HG03558 (cell line): ENCODE results near the gene LGR6.
"Not testable (repeated sequence)": the region's sequence is repeated elsewhere in the genome, so short reads cannot be mapped to it uniquely, and the experiment has no call there.

Source experiments
- ATAC-seq: cut with Tn5 transposase; IDR thresholded peaks from one replicate; pipeline ENCODE4 v1.9.1; 2021; ENCODE audit warnings: moderate number of reproducible peaks; ENCODE audit not compliant: unreplicated experiment; ENCODE audit errors: extremely low read depth

LGR6 gene, protein sequence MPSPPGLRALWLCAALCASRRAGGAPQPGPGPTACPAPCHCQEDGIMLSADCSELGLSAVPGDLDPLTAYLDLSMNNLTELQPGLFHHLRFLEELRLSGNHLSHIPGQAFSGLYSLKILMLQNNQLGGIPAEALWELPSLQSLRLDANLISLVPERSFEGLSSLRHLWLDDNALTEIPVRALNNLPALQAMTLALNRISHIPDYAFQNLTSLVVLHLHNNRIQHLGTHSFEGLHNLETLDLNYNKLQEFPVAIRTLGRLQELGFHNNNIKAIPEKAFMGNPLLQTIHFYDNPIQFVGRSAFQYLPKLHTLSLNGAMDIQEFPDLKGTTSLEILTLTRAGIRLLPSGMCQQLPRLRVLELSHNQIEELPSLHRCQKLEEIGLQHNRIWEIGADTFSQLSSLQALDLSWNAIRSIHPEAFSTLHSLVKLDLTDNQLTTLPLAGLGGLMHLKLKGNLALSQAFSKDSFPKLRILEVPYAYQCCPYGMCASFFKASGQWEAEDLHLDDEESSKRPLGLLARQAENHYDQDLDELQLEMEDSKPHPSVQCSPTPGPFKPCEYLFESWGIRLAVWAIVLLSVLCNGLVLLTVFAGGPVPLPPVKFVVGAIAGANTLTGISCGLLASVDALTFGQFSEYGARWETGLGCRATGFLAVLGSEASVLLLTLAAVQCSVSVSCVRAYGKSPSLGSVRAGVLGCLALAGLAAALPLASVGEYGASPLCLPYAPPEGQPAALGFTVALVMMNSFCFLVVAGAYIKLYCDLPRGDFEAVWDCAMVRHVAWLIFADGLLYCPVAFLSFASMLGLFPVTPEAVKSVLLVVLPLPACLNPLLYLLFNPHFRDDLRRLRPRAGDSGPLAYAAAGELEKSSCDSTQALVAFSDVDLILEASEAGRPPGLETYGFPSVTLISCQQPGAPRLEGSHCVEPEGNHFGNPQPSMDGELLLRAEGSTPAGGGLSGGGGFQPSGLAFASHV

DNA sequence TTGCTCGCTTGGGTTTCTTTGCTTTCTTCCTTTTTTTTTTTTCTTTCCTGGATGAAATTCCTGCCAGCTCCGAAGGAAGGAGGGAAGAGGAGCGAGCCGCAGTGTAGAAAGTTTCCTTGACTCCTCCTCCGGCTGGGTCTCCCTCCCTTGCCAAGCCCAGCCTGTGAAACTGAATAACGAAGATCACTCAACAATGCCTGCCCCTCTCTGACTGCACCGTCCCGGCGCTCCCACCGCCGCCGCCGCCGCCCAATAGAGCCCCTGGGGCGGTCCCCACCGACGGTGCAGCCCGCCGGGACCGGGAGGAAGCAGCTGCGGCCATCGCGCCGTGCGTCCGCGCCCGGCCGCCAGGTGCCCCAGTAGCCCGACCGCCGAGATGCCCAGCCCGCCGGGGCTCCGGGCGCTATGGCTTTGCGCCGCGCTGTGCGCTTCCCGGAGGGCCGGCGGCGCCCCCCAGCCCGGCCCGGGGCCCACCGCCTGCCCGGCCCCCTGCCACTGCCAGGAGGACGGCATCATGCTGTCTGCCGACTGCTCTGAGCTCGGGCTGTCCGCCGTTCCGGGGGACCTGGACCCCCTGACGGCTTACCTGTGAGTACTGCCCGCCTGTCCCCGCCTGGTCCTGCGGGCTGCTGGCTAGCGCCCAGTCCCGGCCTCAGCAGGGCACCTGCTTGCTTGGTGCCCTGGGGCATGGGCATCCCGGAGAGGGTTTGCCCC is at the start of gene LGR6:
Gene LGR6, plus strand, starts transcription at position 186 of the 714 bp plus-strand sequence. Its CDS starts 191 bp downstream, at position 377.
- no peak for ATAC-seq

- ATAC-seq: no peak
These were observed 49.1 kb upstream of the LGR6 start, which contains the start of gene ARL8A for GRCh38 chr1:202144402-202145067. Gene ARL8A, minus strand, starts transcription at chr1:202144737. Its CDS starts 165 bp downstream, at chr1:202144572.

DNA sequence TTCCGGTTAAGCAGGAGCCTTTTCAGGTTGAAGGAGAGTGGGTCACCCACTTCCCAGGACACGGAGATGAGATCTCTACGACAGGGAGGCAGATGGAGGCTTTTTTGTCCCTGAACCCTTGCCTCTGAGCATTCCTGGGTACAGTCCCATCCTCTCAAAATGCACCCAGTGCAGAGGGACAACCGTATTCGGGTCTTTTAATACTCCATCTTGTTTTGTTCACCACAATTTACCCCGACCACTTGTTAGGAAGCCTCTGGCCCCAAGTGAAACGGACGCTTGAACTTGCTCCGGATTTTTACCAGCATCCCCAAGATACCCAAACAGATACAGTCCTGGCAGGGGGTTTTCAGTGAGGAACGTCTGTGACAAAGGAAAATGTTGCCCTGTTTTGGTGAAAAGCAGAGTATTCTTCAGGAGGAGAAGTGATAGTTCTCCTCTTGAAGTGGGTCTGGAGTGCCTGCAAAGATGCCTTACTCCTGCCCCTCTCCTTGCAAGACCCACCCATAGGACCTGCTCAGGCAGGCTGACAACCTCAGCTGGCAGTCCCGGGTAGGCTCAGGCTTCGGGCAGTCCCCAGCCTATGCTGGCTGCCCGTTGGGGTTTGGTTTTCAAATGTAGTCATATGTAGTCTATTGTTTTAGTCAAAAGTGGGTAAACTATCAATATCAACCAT is 48.4 kb upstream of the LGR6 start:
- ATAC-seq: no peak

GRCh38 chr1:202145744-202146140 is 47.9 kb upstream of the LGR6 start:
- ATAC-seq: not testable (repeated sequence)

- ATAC-seq: no peak
These were observed 47.3 kb upstream of the LGR6 start for GRCh38 chr1:202146279-202146678.

GRCh38 chr1:202146993-202147392 is 46.6 kb upstream of the LGR6 start:
- no peak for ATAC-seq

- no peak for ATAC-seq
These were observed 45.2 kb upstream of the LGR6 start for GRCh38 chr1:202148391-202148790.

GRCh38 chr1:202149566-202149965 is 44.0 kb upstream of the LGR6 start:
- ATAC-seq: no peak

GRCh38 chr1:202150187-202150586 is 43.4 kb upstream of the LGR6 start:
- ATAC-seq: no peak

- ATAC-seq: no peak
These were observed 43.0 kb upstream of the LGR6 start for GRCh38 chr1:202150602-202151001.

- no peak for ATAC-seq
These were observed 42.6 kb upstream of the LGR6 start for GRCh38 chr1:202151045-202151444.

DNA sequence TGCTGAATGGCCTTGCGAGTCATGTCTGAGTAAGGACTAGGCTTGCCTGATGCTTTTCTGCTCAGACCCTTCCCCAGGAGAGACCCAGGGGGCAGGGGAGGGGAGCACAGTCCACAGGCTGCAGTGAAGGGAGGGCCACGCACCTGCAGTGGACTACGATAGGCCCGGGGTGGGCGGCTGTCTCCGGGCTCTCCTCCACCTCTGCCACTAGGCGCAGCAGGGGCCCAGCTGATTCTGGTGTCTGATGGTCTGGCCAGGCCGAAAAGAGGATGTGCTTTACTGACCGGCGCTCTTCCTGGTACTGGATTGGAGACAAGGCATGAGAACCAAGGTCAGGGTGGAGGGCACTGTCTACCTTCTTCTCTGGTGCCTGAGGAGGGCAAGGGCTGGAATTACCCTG is 41.2 kb upstream of the LGR6 start:
- no peak for ATAC-seq

- no peak for ATAC-seq
These were observed 40.3 kb upstream of the LGR6 start for GRCh38 chr1:202153284-202153683.

- ATAC-seq: no peak
These were observed 39.3 kb upstream of the LGR6 start for GRCh38 chr1:202154148-202154765.

DNA sequence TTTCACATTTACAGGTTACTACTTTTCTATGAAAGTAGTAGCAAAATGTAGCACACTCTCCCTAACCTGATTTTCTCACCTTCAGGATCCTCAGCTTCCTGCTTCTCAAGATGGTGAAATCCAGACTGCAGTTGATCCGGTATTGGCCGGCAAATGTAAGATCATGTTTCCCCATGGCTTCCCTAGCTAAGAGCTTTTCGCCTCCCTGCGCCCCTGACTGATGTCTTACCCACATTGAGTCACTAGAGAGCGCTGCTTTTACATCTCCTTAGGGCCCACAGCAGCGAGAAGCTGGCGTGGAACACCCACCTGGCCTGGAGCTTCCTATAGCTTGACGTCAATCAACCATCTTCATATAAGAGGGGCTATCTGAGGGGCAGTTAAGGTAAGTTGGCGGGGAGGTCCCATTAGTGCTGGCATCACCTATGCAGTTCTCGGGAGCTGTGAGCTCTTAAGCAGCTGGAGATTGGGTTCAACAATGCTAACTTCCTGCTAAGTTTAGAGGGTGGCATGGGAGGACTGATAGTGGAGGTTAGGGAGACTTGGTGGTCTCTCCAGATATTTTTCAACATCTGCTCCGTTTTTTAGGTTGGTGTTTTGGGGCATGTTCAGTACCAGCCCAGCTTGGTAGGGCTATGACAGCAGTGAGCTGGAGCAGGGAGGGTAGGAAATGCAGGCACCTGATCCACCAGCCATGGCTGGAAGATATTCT is 38.7 kb upstream of the LGR6 start:
- no peak for ATAC-seq

DNA sequence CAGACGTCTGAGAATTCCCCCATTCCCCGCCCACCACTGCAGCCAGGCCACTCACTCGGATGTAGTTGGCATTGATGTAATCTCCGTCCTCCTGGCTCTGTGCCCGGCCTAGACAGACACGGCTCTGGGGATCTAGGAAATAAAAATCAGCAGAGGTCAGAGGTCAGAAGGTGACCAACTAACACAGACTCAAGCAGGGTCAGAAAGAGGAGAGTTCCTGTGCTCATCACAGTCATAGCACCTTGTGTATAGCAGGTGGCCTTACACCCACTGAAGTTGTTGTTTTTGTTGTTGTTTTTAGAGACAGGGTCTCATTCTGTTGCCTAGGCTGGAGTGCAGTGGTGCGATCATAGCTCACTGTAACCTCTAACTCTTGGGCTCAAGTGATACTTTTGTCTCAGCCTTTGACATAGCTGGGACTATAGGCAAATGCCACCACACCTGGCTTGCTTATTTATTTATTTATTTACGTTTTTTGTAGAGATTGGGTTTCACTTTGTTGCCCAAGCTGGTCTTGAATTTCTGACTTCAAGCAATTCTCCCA is 38.0 kb upstream of the LGR6 start:
- no peak for ATAC-seq

- ATAC-seq: no peak
These were observed 37.0 kb upstream of the LGR6 start for GRCh38 chr1:202156590-202156989.

DNA sequence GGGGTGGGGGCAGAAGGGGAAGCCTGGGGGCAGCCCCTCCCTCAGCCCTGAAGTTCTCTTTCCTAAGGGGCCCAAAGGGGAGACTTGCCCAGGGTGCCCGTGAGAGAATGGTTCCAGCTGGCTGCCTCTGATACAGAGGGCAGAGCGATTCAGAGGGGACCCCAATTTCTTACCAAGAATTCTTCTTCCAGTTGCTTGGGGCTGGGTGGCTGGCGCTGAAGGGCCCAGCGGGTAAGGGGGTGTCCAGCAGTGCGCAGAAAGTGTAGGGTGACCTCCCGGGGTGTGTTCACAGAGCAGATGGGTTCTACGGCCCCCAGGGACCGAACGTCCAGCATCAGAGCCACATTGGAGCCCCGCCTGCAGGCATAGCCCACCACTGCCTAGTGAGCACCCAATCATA is 35.7 kb upstream of the LGR6 start:
- no peak for ATAC-seq
